Kidney (tissue), 14 donors: ENCODE data around the gene FOSL2. TPM values are rescaled to one million over a fixed set of nuclear protein-coding genes. Genes with fewer than 3 reads are reported as not detected.

Source experiments
- DNase-seq, 5 donors: peaks; one replicate each; pipeline ENCODE4 v3.0.0-alpha.2; 2013 to 2020
- FAIRE-seq: peaks from 2 replicates; lab custom pipeline; 2012; peaks lifted over from hg19 to GRCh38; lab: Jason Lieb, UNC
- H3K27ac ChIP-seq, 2 donors: one replicate each; pipeline ENCODE4 v1.7.0; 2013; ENCODE audit warnings: low read depth in 2 of 2, low read length in 2 of 2, inconsistent platforms in 1 of 2
- H3K27me3 ChIP-seq: one replicate; pipeline ENCODE4 v1.7.1; 2013; ENCODE audit warnings: low read length, inconsistent platforms; ENCODE audit not compliant: control insufficient read depth, insufficient read depth
- H3K36me3 ChIP-seq, 3 donors: one replicate each; pipeline versions ENCODE4 v1.7.0 to v1.7.1; 2013; ENCODE audit warnings: low read length in 3 of 3, control low read depth in 1 of 3, inconsistent platforms in 1 of 3; ENCODE audit not compliant: insufficient read depth in 3 of 3, control insufficient read depth in 2 of 3
- H3K4me1 ChIP-seq, 3 donors: one replicate each; pipeline versions ENCODE4 v1.7.0 to v1.7.1; 2013; ENCODE audit warnings: low read length in 3 of 3, inconsistent platforms in 1 of 3, low read depth in 1 of 3; ENCODE audit not compliant: control insufficient read depth in 2 of 3, insufficient read depth in 2 of 3
- H3K4me3 ChIP-seq, 3 donors: one replicate each; pipeline versions ENCODE4 v1.7.0 to v1.8.1; 2013; ENCODE audit warnings: low read length in 3 of 3, control low read depth in 1 of 3, inconsistent platforms in 1 of 3
- H3K9ac ChIP-seq, 3 donors: one replicate each; pipeline versions ENCODE4 v1.7.0 to v1.7.1; 2013; ENCODE audit warnings: low read length in 3 of 3, control low read depth in 1 of 3, inconsistent platforms in 1 of 3
- H3K9me3 ChIP-seq, 3 donors: one replicate each; pipeline versions ENCODE4 v1.7.0 to v1.7.1; 2013; ENCODE audit warnings: low read length in 3 of 3, control low read depth in 1 of 3, inconsistent platforms in 1 of 3; ENCODE audit not compliant: control insufficient read depth in 2 of 3, insufficient read depth in 1 of 3
- CTCF ChIP-seq: IDR thresholded peaks from 3 replicates; pipeline ENCODE4 v1.5.1; 2012; ENCODE audit warnings: mild to moderate bottlenecking, moderate library complexity, borderline replicate concordance; ENCODE audit not compliant: insufficient read depth; ENCODE audit errors: extremely low read depth
- intact Hi-C: fragments of 100-400 bp; cut with DNase I; formaldehyde crosslinking; loops from one replicate; pipeline ENCODE4 v1.11.1; 2022
- polyA plus RNA-seq: library from polyadenylated mRNA; stranded (reverse); fragments of 350-450 nt; fragmentation: Illumina TruSeq; extraction: RNeasy Lipid Tissue Mini Kit (QIAGEN cat#74804); gene quantifications from one replicate; pipeline ENCODE4 v1.2.3, GENCODE V29; 2014; ENCODE audit warnings: low read depth, low replicate concordance; ENCODE audit not compliant: insufficient read depth
- total RNA-seq: library from RNA; stranded (reverse); fragmentation: NEBNext Ultra II Directional; extraction: Animal tissue kit (Norgen Biotek cat#: 25700); gene quantifications from one replicate; pipeline ENCODE4 v1.2.1, GENCODE V29; 2021
- donor health status: control.
- donor health status: control.
- donor health status: control.
- donor health status: control.
- donor health status: control.
- donor health status: DM: yes; HTN: yes; CAD: no.
- donor health status: Normal renal cell carcinoma (clear cell type).

The FOSL2 gene
- total and polyA plus RNA-seq, 2 donors from 2014 or later: 20.6 to 149 TPM

- FAIRE-seq (no peak), DNase-seq (no peak)
- no peak overlapping the region for H3K9ac ChIP-seq
- H3K27ac ChIP-seq: no peak overlapping the region
- intact Hi-C loops: no loop called here
- no peaks in the 10 kb centered on the region for H3K27me3 ChIP-seq
- H3K9me3 ChIP-seq: no peaks in the 10 kb centered on the region
- no peak for TF ChIP-seq CTCF
- no peak overlapping the region for H3K4me3 ChIP-seq
- no peaks in the 10 kb centered on the region for H3K36me3 ChIP-seq
- H3K4me1 ChIP-seq: peaks cover 0 to under 1% (median 0%) of the 10 kb centered on the region in 3 donors
Observed at GRCh38 chr2:28424799-28425463, 32.3 kb downstream of the FOSL2 start.

- no peak for TF ChIP-seq CTCF
- no peaks in the 10 kb centered on the region for H3K36me3 ChIP-seq
- no peaks in the 10 kb centered on the region for H3K9me3 ChIP-seq
- H3K27ac ChIP-seq: no peak overlapping the region
- no peaks in the 10 kb centered on the region for H3K27me3 ChIP-seq
- H3K4me3 ChIP-seq: no peak overlapping the region
- no peak for FAIRE-seq
- H3K4me1 ChIP-seq: no peaks in the 10 kb centered on the region
- no peak overlapping the region for H3K9ac ChIP-seq
- intact Hi-C loops: no loop called here
- no peak for DNase-seq
Observed at GRCh38 chr2:28425464-28425835, 32.8 kb downstream of the FOSL2 start.

- no peaks in the 10 kb centered on the region for H3K9me3 ChIP-seq
- no peak overlapping the region for H3K9ac ChIP-seq
- no peaks in the 10 kb centered on the region for H3K27me3 ChIP-seq
- no peak overlapping the region for H3K4me3 ChIP-seq
- no peaks in the 10 kb centered on the region for H3K4me1 ChIP-seq
- intact Hi-C loops: no loop called here
- DNase-seq: no peak
- TF ChIP-seq CTCF: no peak
- H3K27ac ChIP-seq: no peak overlapping the region
- FAIRE-seq: no peak
- no peaks in the 10 kb centered on the region for H3K36me3 ChIP-seq
Observed at GRCh38 chr2:28427741-28428415, 35.2 kb downstream of the FOSL2 start.
